Hematopoietic multipotent progenitor cell (in vitro differentiated cells): Measurements from ENCODE around the gene LRRC10B. TPM values are rescaled to one million over a fixed set of nuclear protein-coding genes. Genes with fewer than 3 reads are reported as not detected.

Experiments used
- DNase-seq, 3 donors: peaks; one replicate each; pipeline ENCODE4 v3.0.0-alpha.2; 2011 to 2015; ENCODE audit warnings: low read depth in 2 of 3, low spot score in 2 of 3
- total RNA-seq: library from RNA; depleted of rRNA; stranded (reverse); fragments of >200 nt; gene quantifications from one replicate; pipeline ENCODE4 v1.2.3, GENCODE V29; 2012

LRRC10B gene
- total RNA-seq, 1 donor = under 0.01 TPM

- DNase-seq = no peak
Measured at GRCh38 chr11:61526956-61527731, 18.6 kb downstream of the LRRC10B start.

DNA sequence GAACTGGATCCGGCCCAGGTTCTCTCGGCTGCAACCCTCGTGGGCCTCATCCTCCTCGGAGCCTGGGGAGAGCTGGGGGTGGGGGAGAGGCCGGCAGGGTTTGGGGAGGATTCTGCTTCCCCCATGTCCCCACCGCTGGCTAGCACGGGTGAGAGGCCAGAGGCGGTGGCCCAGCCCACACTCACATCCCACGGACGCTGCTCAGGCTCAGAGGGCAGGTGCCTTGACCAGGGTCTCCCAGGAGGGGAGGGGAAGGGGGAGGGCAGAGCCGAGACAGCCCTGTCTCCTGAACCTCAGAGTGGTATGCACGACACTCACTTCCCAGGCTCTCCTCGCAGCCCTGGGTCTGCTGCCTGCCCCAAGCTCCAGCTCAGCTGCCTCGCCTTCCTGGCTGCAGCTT is 19.6 kb downstream of the LRRC10B start:
- no peak for DNase-seq

DNA sequence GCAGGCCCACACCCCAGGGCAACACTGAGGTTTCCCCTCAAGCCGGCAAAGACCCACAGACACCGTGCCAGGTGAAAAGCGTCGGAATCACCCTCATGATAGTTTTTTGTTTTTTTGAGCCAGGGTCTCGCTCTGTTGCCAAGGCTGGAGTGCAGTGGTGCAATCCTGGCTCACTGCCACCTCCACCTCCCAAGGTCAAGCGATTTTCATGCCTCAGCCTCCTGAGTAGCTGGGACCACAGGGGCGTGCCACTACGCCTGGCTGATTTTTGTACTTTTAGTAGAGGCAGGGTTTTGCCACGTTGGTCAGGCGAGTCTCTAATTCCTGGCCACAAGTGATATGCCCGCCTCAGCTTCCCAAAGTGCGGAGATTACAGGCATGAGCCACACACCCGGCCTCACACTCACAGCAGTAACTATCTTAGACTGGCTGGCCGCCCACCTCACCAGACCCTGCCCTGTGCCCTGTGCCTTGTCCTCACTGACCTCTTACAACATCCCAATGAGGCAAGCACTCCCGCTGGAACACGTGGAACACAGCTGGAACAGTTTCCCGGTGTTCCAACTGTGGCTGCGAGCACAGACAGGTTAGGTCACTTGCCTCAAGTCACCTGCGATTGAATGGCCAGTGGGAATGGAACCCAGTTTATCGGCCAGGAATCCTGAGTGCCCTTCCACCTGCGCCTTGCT is 21.1 kb downstream of the LRRC10B start:
- DNase-seq = no peak

GRCh38 chr11:61531044-61531443 is 22.5 kb downstream of the LRRC10B start:
- DNase-seq = no peak

DNA sequence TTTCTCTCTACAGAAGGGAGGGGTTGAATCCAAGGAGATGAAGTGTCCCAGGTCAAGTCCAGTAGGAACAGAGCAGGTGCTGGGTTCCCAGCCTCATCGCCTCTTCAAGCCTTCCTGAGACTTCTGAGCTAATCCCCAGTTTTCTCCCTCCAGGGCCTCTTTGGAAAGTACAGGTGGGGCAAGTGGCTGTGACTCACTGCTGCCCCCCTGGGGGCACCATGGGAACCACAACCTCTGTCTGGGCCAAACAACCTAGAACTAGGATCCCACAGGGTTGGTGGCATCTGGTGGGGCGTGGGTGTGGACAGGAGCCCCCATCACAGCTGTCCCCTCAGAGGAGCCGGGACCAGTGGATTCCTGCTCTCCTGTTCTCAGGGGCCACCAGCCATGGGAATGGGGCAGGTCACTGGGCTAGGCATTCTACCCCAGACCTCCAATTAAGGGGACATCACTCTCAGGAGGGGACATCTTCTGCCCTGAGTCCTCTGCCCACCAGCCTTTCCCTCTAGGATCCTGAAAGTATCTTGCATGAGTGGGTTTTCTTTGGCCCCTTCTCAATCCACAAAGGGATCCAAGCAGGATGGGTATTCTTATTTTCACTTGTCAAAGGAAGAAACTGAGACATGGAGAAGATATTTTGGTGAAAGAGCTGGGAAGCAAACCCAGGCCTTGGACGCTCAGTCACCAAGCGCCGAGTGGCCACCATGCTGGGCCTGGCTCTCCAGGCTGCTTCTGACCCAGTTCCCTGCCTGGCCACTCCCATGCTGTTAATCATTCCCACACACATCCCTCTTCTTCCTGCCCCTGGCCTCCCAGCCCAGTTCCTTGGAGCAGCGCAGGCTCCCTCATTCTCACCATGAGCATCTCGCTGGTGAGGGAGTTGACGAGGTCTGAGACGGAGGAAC is 23.8 kb downstream of the LRRC10B start:
- DNase-seq = peak in 2 of 3 donors; percentile 31 to 55

GRCh38 chr11:61533039-61533375 is 24.5 kb downstream of the LRRC10B start:
- no peak for DNase-seq

- DNase-seq = no peak
Measured at GRCh38 chr11:61533401-61533800, 24.9 kb downstream of the LRRC10B start.

DNA sequence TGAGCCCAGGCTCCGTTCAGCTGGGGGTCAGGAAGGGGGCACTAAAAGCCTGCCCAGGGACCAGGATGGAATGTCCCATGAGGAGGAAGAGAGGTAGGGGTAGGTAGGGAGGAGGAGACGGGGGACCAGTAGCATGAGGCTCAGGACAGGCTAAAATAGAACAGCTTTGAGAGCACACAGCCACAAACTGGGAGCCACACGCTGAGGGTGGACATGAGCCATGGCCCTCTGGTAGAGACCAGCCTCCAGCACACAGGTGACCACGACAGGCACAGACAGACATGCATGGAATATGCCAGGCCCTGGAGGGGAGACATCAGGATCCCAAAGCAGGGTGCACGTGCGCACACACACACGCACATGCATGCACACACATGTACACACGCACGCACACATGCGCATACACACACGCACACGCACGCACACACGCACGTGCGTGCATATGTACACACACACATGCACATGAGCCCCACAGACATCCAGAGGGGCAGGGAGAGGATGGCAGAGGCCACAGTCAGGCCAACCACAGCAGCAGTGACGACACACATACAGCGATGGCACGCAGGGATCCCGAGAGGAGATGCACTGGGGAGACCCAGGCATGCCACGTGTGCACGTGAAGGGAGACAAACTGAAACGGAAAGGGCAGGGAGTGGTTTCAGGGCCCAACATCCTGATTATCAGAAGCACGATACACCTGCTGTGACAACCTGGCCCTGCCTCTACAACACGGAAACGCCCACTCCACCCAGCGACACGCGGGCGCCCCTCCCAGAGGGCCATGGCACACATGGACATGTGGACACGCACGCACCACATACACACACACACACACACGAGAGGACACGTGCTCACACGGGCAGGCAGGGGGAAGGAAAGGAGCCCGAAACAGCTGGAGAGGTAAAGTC is 25.7 kb downstream of the LRRC10B start:
- DNase-seq = no peak

DNA sequence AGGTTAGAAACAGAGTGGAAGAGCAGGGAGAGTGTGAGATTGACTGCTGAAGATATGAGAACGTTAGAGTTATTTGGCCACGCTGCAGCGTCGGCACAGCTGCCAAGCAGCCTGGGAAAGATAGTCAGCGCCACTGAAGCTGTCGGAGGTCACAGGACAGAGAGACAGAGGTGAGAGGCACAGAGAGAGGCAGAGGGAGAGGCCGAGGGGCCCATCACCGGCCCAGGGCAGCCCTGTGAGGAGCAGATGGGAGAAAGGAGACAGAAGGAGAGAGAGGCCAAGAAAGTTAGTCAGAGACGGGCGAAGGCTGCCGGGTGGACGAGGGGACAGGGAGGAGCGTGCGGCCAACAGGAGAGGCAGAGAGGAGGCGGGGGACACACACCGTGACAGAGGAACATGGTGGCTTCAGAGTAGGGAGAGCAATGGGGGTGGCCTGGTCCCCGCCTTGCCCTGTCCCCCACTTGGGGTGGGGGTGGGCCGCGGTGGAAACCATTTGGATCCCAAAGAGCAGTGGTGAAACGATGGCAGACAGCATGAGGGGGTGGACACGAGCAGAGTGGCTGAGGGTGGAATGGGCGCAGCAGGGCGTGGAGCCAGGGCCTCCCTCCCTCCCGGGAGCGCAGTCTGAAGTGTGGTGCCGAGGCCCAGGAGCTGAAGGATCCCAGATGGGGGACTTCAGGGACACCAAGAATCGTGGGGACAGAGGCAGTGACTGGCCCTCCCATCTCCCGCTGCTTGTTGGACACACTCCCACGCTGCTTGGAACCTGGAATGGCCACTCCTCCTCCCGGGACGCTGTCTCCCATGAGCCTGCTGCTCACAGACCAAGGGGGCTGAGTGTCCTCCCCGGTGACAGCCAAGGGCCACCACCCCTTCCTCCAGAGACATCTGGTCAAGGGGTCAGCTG is 26.6 kb downstream of the LRRC10B start:
- no peak for DNase-seq

GRCh38 chr11:61535998-61536675 is 27.6 kb downstream of the LRRC10B start:
- DNase-seq = no peak

DNA sequence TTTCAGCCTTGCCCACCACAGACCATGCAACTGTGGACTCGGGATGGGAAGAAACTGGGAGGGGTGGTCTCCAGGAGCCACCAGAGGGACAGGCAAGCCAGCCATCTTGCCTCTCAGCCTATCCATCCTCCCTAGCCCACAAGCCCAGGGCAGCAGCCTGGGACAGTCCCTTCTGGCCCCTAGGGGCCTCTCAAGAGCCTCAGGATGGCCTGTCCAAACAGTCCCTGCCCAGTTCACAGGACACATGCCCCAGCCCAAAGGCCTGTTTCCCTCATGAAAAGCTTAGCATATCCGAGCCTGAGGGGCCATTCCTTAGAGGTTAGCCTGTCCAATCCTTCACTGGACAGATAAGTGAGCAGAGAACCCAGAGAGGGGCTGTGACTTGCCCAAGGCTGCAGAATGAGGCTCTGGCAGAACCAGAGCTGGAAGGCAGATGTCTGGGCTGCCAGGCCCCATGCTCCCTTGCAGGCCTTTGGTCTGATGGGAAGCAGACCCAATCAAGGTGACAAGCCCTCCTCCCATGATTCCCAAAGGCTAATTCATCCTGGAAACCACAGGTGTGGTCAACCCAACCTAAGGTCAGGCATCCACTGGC is 28.2 kb downstream of the LRRC10B start:
- DNase-seq = no peak

- DNase-seq = no peak
Measured at GRCh38 chr11:61537326-61537725, 28.8 kb downstream of the LRRC10B start.

DNA sequence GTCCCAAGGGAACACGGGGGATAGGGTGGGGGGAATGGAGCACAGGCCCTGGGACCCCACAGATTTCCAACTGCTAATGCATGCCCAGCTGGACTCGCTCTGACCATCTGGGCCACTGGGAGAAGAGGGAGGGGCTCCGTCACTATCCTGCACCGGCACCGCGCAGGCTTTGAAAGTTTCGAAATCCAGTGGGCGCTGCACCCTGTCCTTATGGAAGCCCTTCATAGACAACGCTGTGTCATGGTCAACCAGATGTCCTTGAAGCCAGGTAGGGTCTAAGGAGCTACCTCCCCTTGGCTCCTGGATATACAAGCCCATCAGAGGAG is 30.1 kb downstream of the LRRC10B start:
- DNase-seq = no peak

GRCh38 chr11:61539006-61539405 is 30.5 kb downstream of the LRRC10B start:
- no peak for DNase-seq

DNA sequence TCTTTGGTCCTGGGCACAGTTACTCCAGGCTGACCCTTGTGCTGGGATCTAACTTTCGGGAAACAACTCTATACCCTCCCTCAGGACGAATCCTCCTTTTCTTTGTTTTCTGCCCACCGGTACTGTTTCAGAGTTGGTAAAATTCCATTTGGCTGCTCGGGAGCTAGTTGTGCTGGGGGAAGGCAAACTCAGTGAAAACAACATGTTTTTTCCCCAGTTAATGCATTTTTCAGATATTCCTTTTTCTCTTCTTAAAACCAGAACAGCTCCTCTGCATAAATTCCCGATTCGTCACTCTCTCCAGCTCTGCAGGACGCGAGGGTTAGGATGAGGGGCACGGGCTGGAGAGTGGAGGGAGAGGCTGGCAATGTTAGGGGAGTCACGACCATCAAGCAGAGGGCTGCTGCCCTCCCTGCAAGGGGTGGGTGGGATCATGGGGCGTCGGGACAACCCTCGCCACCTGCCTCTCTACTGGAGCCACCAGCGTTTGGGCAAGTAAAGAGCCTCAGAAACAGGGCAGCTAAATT is 31.3 kb downstream of the LRRC10B start:
- DNase-seq = no peak

DNA sequence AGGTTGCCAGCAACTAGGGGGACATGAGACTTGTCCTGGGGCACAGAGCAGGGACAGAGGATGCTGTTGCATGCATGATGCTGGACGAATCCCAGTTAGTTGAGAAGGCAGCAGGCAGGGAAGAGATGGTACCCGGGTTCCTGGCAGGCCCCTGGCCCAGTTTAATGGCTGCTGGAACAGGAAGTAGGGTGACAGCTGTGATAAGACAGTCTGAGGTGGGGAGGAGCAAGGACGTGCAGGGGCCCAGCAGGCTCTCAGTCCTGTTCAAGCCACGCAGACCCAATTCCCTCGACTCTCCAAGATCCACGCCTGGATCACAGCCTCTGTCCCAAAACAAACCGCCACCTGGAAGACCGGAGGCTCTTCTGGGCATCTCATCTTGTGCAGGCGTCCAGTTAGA is 32.0 kb downstream of the LRRC10B start:
- DNase-seq = no peak

- DNase-seq = no peak
Measured at GRCh38 chr11:61541598-61541997, 33.0 kb downstream of the LRRC10B start.

DNA sequence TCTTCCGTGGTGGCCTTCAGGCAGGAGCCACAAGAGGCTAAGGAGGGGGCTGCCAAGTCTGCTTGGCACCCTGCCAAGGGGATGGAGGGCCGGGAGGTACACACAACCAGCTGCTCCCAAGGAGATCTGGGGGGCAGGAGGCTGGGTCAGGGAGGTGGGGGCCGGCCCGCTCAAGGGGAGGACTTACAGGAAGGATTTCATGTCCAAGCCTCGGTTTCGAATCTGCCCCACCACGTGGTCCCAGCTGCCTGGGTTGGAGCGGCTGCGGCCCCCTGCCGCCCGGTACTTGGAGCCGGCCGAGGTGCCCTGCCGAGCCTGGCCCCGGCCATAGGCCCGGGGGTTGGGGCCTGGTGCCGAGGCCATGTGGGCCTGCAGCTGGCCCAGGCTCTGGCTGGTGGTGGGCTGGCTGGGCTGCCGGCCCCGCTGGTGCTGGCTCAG is 33.5 kb downstream of the LRRC10B start:
- no peak for DNase-seq
